RWPE2 (cell line): ENCODE measurements around the gene SCGB1C2.
"Not testable (repeated sequence)": the region's sequence is repeated elsewhere in the genome, so short reads cannot be mapped to it uniquely, and the experiment has no call there.

Source experiments
- ATAC-seq: fragments of 200-7000 bp; cut with Tn5 transposase; 3 replicates; pipeline ENCODE4 v1.9.1; 2021; ENCODE audit warnings: low read depth
- DNase-seq: peaks from one replicate; pipeline ENCODE4 v3.0.0-alpha.2; 2020; ENCODE audit warnings: low spot score
- H3K27ac ChIP-seq: fragments of 450-650 bp; 2 replicates; pipeline ENCODE4 v1.5.1; 2017; ENCODE audit warnings: mild to moderate bottlenecking; ENCODE audit not compliant: poor library complexity, severe bottlenecking
- H3K27me3 ChIP-seq: fragments of 250-450 bp; sonication (Bioruptor Pico); 2 replicates; pipeline ENCODE4 v1.5.1; 2021; ENCODE audit warnings: mild to moderate bottlenecking, moderate library complexity; ENCODE audit not compliant: insufficient read depth, poor library complexity, severe bottlenecking
- H3K36me3 ChIP-seq: fragments of 250-450 bp; sonication (Bioruptor Pico); 2 replicates; pipeline ENCODE4 v1.5.1; 2020; ENCODE audit warnings: low read depth, mild to moderate bottlenecking, moderate library complexity
- H3K4me1 ChIP-seq: fragments of 250-450 bp; sonication (Bioruptor Pico); 2 replicates; pipeline ENCODE4 v1.5.1; 2021; ENCODE audit warnings: mild to moderate bottlenecking, moderate library complexity; ENCODE audit not compliant: insufficient read depth, poor library complexity, severe bottlenecking
- H3K4me3 ChIP-seq: fragments of 250-450 bp; sonication (Bioruptor Pico); 2 replicates; pipeline ENCODE4 v1.5.1; 2021; ENCODE audit warnings: mild to moderate bottlenecking, moderate library complexity; ENCODE audit not compliant: severe bottlenecking
- H3K9me3 ChIP-seq: fragments of 250-450 bp; sonication (Bioruptor Pico); 2 replicates; pipeline ENCODE4 v1.5.1; 2021; ENCODE audit warnings: mild to moderate bottlenecking, moderate library complexity; ENCODE audit not compliant: severe bottlenecking

Gene SCGB1C2

DNA sequence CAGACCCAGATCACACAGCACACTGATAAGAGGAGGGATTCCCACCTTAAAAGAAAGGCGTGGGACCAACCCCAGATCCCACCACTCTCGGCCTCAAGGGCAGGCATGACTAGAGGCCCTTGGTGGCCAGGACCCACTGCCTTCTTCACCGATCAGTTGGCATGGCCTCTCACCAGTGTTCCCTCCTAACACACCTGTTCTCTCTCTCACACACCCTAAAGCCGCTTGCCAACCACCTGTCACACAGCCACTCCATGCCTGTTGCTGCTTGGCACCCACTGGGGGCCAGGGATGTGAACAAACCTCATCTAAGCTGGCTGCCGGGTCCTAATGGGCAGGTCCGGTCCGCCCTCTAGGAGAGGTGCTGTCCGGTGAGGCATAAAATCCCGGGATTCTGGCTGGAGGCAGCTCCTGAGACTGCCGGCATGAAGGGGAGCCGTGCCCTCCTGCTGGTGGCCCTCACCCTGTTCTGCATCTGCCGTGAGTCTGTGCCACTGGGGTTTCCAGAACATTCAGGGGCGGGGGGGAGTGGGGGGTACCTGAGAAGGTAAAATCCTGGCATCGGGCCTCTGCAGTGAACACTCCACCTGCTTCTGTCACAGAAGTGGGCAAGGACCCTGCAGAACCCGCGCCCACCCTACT lies at the start of gene SCGB1C2:
TSS of gene SCGB1C2 (plus strand) at position 404 of the 642 bp plus-strand sequence. CDS start at position 426, 22 bp downstream.
- H3K4me3 ChIP-seq, H3K9me3 ChIP-seq, DNase-seq, H3K27me3 ChIP-seq, ATAC-seq, H3K27ac ChIP-seq, H3K36me3 ChIP-seq, H3K4me1 ChIP-seq: not testable (repeated sequence)

- not testable (repeated sequence) for H3K4me3 ChIP-seq, H3K36me3 ChIP-seq, ATAC-seq, H3K4me1 ChIP-seq, H3K9me3 ChIP-seq, H3K27me3 ChIP-seq, DNase-seq, H3K27ac ChIP-seq
These were observed 24.3 kb upstream of the SCGB1C2 start for GRCh38 chr17:113111-113510.

DNA sequence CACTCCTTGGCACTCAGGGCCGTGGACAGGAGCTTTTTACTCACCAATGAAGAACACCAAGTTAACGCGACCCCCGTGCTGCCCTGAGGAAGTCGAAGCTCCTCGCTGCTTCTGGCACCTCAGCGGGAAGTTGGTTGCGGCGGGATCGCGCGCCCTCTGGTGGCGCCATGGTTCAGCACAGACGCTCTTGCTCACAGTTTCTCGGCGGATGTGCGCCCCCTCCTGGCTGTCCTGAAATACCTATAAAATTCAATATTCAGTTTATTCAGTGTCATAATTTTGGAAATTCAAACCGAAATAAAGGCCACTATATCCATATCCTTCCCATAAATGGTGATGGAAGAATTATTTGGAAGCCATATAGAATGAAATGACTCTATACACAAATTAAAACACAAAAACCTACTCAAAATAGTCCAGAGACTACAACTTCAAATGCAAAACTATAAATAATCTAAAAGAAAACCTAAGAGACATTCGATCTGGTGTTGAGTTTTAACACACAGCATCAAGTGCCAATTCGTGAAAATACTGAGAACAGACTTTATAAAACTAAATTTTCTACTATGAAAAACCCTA lies 18.9 kb upstream of the SCGB1C2 start:
- H3K27ac ChIP-seq, DNase-seq: not testable (repeated sequence)

GRCh38 chr17:133932-134331 lies 3.4 kb upstream of the SCGB1C2 start:
- not testable (repeated sequence) for H3K27me3 ChIP-seq, H3K27ac ChIP-seq, H3K4me3 ChIP-seq, H3K36me3 ChIP-seq, H3K9me3 ChIP-seq, H3K4me1 ChIP-seq
- peak; percentile 45 for DNase-seq
- ATAC-seq: peak; percentile 36; the same call in 2 of the 3 replicates

More for the DNA sequence above, 18.9 kb upstream of the SCGB1C2 start:
- H3K9me3 ChIP-seq, H3K4me1 ChIP-seq, ATAC-seq, H3K4me3 ChIP-seq, H3K36me3 ChIP-seq, H3K27me3 ChIP-seq: not testable (repeated sequence)

GRCh38 chr17:134332-134785 lies 3.0 kb upstream of the SCGB1C2 start:
- H3K27ac ChIP-seq, H3K36me3 ChIP-seq, H3K27me3 ChIP-seq, H3K9me3 ChIP-seq, H3K4me3 ChIP-seq, DNase-seq, H3K4me1 ChIP-seq: not testable (repeated sequence)
- peak; percentile 63 for ATAC-seq

DNA sequence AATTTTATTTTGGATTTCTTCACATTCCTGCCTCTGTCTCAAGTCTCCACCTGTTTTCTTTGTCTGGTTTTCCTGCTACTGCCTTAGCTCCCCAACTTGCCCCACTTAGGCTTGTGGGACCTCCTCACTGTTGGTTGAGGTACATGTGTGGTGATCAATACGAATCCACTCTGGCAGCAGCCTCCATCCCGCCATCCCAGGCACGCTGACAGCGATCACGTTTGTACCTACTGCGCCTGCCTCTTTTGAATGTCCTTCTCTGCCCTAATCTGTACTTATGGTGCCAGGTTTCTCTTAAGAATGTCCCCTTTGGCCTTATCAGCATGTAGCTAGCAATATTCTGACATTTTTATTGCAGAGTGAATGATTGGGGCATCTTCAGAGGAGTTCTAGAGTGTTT lies 2.3 kb upstream of the SCGB1C2 start:
- not testable (repeated sequence) for H3K27me3 ChIP-seq, H3K9me3 ChIP-seq, ATAC-seq, H3K27ac ChIP-seq, DNase-seq, H3K4me3 ChIP-seq, H3K36me3 ChIP-seq, H3K4me1 ChIP-seq

DNA sequence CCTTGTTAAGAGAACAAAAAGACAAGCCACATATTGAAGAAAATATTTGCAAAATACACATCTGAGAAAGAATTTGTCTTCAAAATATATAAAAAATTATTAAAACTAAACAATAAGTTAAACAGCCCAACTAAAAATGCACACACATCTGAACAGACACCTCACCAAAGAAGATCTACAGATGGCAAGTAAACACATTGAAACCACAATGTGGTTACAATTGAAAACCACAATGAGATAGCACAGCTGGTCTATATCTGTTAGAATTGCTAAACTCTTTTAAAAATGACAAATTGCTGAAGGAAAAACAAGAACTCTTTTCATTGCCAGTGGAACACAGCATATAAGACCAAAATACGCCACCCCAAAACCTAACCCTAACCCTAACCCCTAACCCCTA lies 1.5 kb upstream of the SCGB1C2 start:
- H3K27me3 ChIP-seq, ATAC-seq, DNase-seq, H3K4me1 ChIP-seq, H3K36me3 ChIP-seq, H3K4me3 ChIP-seq, H3K9me3 ChIP-seq, H3K27ac ChIP-seq: not testable (repeated sequence)

DNA sequence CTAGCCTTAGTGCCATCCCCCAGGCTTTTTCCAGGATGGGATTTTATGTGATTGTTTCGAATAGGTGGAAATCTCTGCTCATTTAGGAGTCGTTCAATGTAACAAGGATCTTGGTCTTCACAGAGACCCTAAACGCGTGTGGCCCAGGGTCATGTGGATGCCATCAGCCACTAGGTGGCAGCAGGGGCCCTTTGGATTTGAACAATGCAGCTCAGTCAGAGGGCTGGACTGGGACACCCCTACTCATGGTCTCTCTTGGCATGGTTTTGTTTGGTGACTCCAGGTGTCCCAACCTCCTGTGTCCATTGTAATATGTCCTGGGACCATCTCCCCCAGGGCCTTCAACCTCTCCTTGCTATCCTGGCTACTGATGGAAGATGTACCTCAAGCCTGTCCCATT lies 838 bp upstream of the SCGB1C2 start:
- H3K4me1 ChIP-seq, H3K36me3 ChIP-seq, H3K4me3 ChIP-seq, DNase-seq, H3K27me3 ChIP-seq, H3K9me3 ChIP-seq, H3K27ac ChIP-seq: not testable (repeated sequence)
- peak; percentile 90 for ATAC-seq

- not testable (repeated sequence) for H3K4me3 ChIP-seq, DNase-seq, H3K27ac ChIP-seq, H3K36me3 ChIP-seq, H3K27me3 ChIP-seq, H3K4me1 ChIP-seq, H3K9me3 ChIP-seq, ATAC-seq
These were observed 2.2 kb downstream of the SCGB1C2 start for GRCh38 chr17:139401-140205.
